ENCODE results near the gene GABRR3.

DNA sequence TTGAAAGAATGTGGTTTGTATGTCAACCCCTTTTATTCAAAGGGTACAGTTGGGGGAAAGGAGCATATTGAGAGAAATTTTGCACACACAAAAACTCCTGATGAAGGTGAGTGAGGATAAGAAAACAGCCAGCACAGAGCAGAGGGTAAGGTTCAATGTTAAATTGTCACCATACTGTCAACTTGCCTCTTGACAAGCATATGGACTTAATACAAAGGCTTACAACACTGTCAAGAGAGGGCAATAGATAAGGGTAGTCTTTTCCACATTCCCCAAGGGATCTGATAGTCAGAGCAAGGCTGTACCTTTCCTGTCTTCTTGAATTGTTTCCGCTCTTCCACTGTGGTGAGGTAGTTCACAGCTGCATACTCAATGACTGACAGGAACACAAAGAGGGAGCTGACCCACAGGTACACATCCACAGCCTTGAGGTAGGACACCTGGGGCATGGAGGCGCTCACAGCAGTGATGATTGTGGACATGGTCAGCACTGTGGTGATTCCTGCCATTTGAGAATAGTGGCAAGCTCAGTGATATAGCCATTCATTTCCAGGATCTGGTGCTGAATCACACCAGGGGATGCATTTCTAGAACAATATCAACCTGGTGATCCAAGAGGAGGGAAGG, 42.5 kb downstream of the GABRR3 start:
- TF ChIP-seq, protein P1, sequence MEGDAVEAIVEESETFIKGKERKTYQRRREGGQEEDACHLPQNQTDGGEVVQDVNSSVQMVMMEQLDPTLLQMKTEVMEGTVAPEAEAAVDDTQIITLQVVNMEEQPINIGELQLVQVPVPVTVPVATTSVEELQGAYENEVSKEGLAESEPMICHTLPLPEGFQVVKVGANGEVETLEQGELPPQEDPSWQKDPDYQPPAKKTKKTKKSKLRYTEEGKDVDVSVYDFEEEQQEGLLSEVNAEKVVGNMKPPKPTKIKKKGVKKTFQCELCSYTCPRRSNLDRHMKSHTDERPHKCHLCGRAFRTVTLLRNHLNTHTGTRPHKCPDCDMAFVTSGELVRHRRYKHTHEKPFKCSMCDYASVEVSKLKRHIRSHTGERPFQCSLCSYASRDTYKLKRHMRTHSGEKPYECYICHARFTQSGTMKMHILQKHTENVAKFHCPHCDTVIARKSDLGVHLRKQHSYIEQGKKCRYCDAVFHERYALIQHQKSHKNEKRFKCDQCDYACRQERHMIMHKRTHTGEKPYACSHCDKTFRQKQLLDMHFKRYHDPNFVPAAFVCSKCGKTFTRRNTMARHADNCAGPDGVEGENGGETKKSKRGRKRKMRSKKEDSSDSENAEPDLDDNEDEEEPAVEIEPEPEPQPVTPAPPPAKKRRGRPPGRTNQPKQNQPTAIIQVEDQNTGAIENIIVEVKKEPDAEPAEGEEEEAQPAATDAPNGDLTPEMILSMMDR (IDR thresholded peaks at IDR 0.05; ENCODE audit: poor library complexity), result no peak
- no peak for TF ChIP-seq EZH2 (IDR thresholded peaks at IDR 0.05; ENCODE audit: borderline replicate concordance)
- TF ChIP-seq EZH2phosphoT487 (IDR thresholded peaks at IDR 0.05; ENCODE audit: low read depth, severe bottlenecking, unreplicated experiment), result no peak
